Adrenal gland (tissue), 12 donors: Measurements from ENCODE around the gene RIC3. TPM values are rescaled to one million over a fixed set of nuclear protein-coding genes. Genes with fewer than 3 reads are reported as not detected.

ENCODE experiments used
- DNase-seq, 7 donors: peaks; one replicate each; pipeline ENCODE4 v3.0.0-alpha.2; 2019 to 2020
- H3K27ac ChIP-seq, 5 donors: fragments of 200-600 bp; sonication (generic) in 4 of 5; 1 replicate in 3 of 5; 2 replicates in 2 of 5; pipeline versions ENCODE4 v1.5.1 to v1.8.0; 2016 to 2020; ENCODE audit warnings: mild to moderate bottlenecking in 1 of 5
- H3K27me3 ChIP-seq: fragments of 200-600 bp; 2 replicates; pipeline ENCODE4 v1.8.0; 2021
- H3K36me3 ChIP-seq, 2 donors: fragments of 200-600 bp; replicated peaks in 1 of 2; 1 replicate in 1 of 2; 2 replicates in 1 of 2; pipeline versions ENCODE4 v1.5.1 to v1.8.0; 2018 to 2022
- H3K4me1 ChIP-seq, 2 donors: fragments of 200-600 bp; replicated peaks in 1 of 2; 1 replicate in 1 of 2; 2 replicates in 1 of 2; pipeline versions ENCODE4 v1.5.1 to v1.8.0; 2018 to 2021
- H3K4me3 ChIP-seq, 4 donors: fragments of 200-600 bp; sonication (generic) in 3 of 4; one replicate each; pipeline ENCODE4 v1.5.1; 2016 to 2018
- H3K9me3 ChIP-seq, 3 donors: fragments of 200-600 bp; sonication (generic) in 1 of 3; replicated peaks in 1 of 3; 1 replicate in 2 of 3; 2 replicates in 1 of 3; pipeline versions ENCODE4 v1.5.1 to v1.8.0; 2016 to 2021
- POLR2A ChIP-seq, 2 donors: fragments of 450-650 bp; IDR thresholded peaks; one replicate each; pipeline ENCODE4 v1.6.1; 2017; ENCODE audit warnings: antibody characterized with exemption in 2 of 2, mild to moderate bottlenecking in 2 of 2, moderate library complexity in 1 of 2
- WGBS, 4 donors: extraction: QIAGEN DNeasy Blood & Tissue Kit in 2 of 4; methylation state at CpG; one replicate each; pipeline versions ENCODE4 v1.1.5 to v1.1.7; 2013 to 2017; 5-methylcytosine and 5-hydroxymethylcytosine counted together
- intact Hi-C, 2 donors: fragments of 100-400 bp; cut with DNase I; formaldehyde crosslinking; loops; one replicate each; pipeline versions ENCODE4 v1.14.1 to v1.15.0; 2022 to 2023
- polyA plus RNA-seq, 3 donors: library from polyadenylated mRNA; stranded (reverse); fragments of 200-250 nt in 2 of 3; fragments of 350-450 nt in 1 of 3; fragmentation: Illumina TruSeq in 1 of 3; extraction: RNeasy Lipid Tissue Mini Kit (QIAGEN cat#74804) in 1 of 3; gene quantifications; one replicate each; pipeline ENCODE4 v1.2.3, GENCODE V29; 2013 to 2014
- total RNA-seq, 9 donors: library from RNA; depleted of rRNA in 4 of 9; stranded (reverse); fragments of >200 nt in 4 of 9; fragments of 120-200 nt in 1 of 9; fragmentation: NEBNext Ultra II Directional in 1 of 9; extraction: Animal tissue kit (Norgen Biotek cat#: 25700) in 1 of 9; gene quantifications; one replicate each; pipeline versions ENCODE4 v1.1.0 to v1.2.4, GENCODE V29; 2013 to 2023
- TF ChIP-seq, protein P1 (sequence below), 6 experiments: fragments of 450-650 bp in 4 of 6; fragments of 200-600 bp in 2 of 6; sonication (generic) in 1 of 6; IDR thresholded peaks; 1 replicate in 5 of 6; 2 replicates in 1 of 6; pipeline versions ENCODE4 v1.5.1 to v1.8.0; 2016 to 2021; ENCODE audit warnings: antibody characterized with exemption in 6 of 6, mild to moderate bottlenecking in 2 of 6, moderate library complexity in 1 of 6
- donor health status: healthy with polysubstance abuse.
- donor health status: Bipolar disorder and iron deficiency.
- donor health status: DM: yes; HTN: yes; CAD: no.
- donor health status: DM: no; HTN: no; CAD: no.
- donor health status: DM: no; HTN: no; CAD: no.
- donor health status: DM: yes; HTN: yes; CAD: no.

Gene RIC3
- total and polyA plus RNA-seq, 12 donors, result 11.0 to 45.5 (median 29.4) TPM

DNA sequence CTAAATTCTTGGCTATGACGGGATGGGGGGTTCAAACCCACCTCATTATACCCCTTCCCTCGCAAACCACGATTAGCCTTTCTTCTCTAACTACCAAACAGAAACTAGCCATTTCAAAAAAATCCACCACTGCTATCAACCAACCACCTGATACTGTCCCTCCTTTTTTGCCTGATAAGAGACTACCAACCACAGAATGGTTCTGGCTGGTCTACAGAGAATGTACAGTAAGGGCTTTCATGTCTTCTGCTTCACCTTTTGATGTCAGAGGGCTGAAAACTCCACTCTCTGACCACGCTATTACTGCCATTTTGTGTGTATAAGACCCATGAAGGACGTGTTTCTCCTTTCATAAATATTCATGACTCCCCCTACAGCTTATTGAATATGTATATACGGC, 19.1 kb downstream of the RIC3 start:
- H3K4me3 ChIP-seq, result no peak overlapping the region
- DNase-seq, result no peak
- H3K36me3 ChIP-seq, result no peaks in the 10 kb centered on the region
- 90 to 95% (median 94%) methylated on average over 6 of the region's 6 CpGs for WGBS, 4 donors
- intact Hi-C loops, result no loop called here
- no peaks in the 10 kb centered on the region for H3K9me3 ChIP-seq
- TF ChIP-seq, protein P1, sequence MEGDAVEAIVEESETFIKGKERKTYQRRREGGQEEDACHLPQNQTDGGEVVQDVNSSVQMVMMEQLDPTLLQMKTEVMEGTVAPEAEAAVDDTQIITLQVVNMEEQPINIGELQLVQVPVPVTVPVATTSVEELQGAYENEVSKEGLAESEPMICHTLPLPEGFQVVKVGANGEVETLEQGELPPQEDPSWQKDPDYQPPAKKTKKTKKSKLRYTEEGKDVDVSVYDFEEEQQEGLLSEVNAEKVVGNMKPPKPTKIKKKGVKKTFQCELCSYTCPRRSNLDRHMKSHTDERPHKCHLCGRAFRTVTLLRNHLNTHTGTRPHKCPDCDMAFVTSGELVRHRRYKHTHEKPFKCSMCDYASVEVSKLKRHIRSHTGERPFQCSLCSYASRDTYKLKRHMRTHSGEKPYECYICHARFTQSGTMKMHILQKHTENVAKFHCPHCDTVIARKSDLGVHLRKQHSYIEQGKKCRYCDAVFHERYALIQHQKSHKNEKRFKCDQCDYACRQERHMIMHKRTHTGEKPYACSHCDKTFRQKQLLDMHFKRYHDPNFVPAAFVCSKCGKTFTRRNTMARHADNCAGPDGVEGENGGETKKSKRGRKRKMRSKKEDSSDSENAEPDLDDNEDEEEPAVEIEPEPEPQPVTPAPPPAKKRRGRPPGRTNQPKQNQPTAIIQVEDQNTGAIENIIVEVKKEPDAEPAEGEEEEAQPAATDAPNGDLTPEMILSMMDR (IDR thresholded peaks at IDR 0.05), result no peak
- TF ChIP-seq POLR2A (IDR thresholded peaks at IDR 0.05), result no peak
- no peaks in the 10 kb centered on the region for H3K4me1 ChIP-seq
- no peak overlapping the region for H3K27ac ChIP-seq
- no peaks in the 10 kb centered on the region for H3K27me3 ChIP-seq

DNA sequence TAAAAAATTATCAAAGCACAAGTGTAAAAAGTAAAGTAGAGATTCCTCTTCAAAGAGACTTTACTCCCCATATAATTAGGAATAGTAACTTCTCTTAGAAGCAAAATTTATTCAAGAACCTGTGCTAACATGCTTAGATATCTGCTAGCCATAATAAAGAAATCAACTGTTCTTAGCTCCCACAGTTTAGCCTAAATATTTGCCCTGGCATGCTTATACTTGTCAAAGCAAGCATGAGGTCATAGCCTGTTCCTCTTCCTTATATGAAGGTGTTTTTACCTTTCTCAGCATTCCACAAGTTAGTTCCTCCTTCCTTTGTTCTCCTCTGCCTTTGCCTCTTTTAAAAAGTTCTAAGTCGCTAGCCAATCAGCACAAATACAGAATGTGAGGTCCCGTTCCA, 30.3 kb downstream of the RIC3 start:
- Histone ChIP-seq H3K27ac (no peak overlapping the region), H3K4me1 (no peaks in the 10 kb centered on the region), H3K36me3 (no peaks in the 10 kb centered on the region), H3K27me3 (no peaks in the 10 kb centered on the region), H3K4me3 (no peak overlapping the region), H3K9me3 (no peaks in the 10 kb centered on the region)
- DNase-seq, result no peak
- intact Hi-C loops, result no loop called here
- WGBS, 4 donors, result 92 to 100% (median 99%) methylated on average over 2 of the region's 2 CpGs
- TF ChIP-seq, protein P1 (IDR thresholded peaks at IDR 0.05), result no peak
- no peak for TF ChIP-seq POLR2A (IDR thresholded peaks at IDR 0.05)

DNA sequence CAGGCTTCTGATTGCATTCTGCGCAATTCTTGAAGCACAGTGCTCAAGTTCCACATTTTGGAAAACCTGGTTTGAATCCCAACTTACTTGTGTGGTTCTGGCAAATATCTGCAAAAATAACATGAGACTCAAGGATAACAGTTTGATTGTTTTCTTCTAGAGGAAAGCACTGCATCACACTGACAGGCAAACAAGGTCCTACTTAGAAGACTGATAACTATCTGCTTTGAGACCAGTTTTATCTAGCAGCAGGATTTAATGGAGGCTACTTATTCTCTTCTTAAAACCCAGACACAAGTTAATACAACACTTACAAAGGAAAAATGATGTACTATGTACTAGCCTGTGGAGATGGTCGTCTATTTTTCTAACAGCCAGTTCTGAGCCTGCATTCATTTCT, 41.4 kb downstream of the RIC3 start:
- TF ChIP-seq, protein P1 (IDR thresholded peaks at IDR 0.05), result no peak
- no peak for TF ChIP-seq POLR2A (IDR thresholded peaks at IDR 0.05)
- Histone ChIP-seq H3K4me1 (no peaks in the 10 kb centered on the region), H3K27ac (no peak overlapping the region), H3K4me3 (no peak overlapping the region), H3K9me3 (no peaks in the 10 kb centered on the region), H3K27me3 (no peaks in the 10 kb centered on the region), H3K36me3 (no peaks in the 10 kb centered on the region)
- DNase-seq, result no peak
- intact Hi-C loops, result no loop called here
- WGBS, 4 donors, result 69 to 80% (median 73%) methylated on average over 2 of the region's 2 CpGs

DNA sequence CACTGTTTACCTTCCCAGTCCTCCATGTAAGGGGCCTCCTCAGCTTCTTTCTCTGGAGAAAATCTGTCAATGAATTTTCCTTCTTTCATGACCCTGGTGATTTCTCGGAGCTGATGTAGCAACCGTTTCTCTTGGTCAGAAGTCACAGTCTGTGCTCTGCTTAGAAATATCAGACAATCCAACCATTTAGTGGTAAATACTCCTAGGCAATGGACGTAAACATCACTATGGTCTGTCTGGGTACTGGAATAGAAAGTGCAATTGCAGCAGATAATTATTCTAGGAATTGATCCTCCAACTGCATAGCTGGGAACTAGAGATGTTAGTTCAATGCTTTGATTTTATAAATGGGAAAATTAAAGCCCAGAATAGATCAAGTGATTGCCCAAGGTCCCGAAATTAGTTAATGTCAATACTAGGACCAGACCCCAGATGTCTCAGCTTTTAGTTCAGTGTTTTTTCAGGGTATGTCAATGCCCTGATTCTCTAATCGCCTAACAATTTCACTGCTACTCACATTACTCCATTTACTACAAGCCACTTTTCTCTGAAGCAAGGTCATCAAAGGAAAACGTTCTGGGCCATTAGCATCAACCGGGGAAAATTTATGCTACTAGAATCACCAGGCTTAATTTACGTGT, 42.1 kb downstream of the RIC3 start:
- Histone ChIP-seq H3K9me3 (no peaks in the 10 kb centered on the region), H3K4me1 (no peaks in the 10 kb centered on the region), H3K27ac (no peak overlapping the region), H3K27me3 (no peaks in the 10 kb centered on the region), H3K4me3 (no peak overlapping the region), H3K36me3 (no peaks in the 10 kb centered on the region)
- intact Hi-C loops, result no loop called here
- no peak for DNase-seq
- WGBS, 4 donors, result 55 to 67% (median 63%) methylated on average over 8 of the region's 8 CpGs
- TF ChIP-seq POLR2A (IDR thresholded peaks at IDR 0.05), result no peak
- TF ChIP-seq, protein P1 (IDR thresholded peaks at IDR 0.05), result no peak
